ENCODE measurements around the gene C3orf85. TPM values are rescaled to one million over a fixed set of nuclear protein-coding genes. Genes with fewer than 3 reads are reported as not detected.
A peak's percentile ranks its signal among the peaks of the same experiment; 100 is the strongest.
"Not testable (repeated sequence)": the region's sequence is repeated elsewhere in the genome, so short reads cannot be mapped to it uniquely, and the experiment has no call there.

C3orf85 gene
- total RNA-seq, 1 experiment from 2014 or later = not detected

GRCh38 chr3:109132801-109133473 is 3.6 kb upstream of the C3orf85 start:
- no peaks in the 10 kb centered on the region for H3K27me3 ChIP-seq
- no peaks in the 10 kb centered on the region for H3K36me3 ChIP-seq
- DNase-seq = peak; percentile 42
- H3K4me3 ChIP-seq = no peak overlapping the region
- H3K9me3 ChIP-seq = no peaks in the 10 kb centered on the region

- H3K27me3 ChIP-seq, H3K36me3 ChIP-seq, H3K4me3 ChIP-seq, H3K9me3 ChIP-seq, DNase-seq: not testable (repeated sequence)
Observed at GRCh38 chr3:109133474-109133816, 3.1 kb upstream of the C3orf85 start.

DNA sequence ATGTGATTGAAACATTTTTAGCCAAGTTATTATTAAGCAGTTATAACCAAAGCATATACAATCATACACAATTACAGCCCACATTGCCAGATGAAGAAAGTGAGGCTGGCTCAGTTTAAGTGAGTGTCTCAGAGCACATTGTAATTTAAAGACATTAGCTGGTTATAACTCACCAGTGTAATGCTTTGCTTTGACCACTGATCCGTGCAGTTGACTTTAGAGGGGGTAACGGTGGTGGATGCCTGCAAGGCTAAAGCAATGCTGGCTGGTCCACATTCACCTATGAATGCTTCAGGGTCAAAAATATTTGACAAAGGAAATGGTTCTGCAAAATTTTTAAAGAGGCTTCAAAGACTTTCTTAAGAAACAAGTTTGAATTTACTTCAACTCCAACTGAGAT is 1.2 kb downstream of the C3orf85 start:
- Histone ChIP-seq H3K4me3 (no peak overlapping the region), H3K36me3 (no peaks in the 10 kb centered on the region), H3K9me3 (no peaks in the 10 kb centered on the region), H3K27me3 (no peaks in the 10 kb centered on the region)
- DNase-seq = no peak

DNA sequence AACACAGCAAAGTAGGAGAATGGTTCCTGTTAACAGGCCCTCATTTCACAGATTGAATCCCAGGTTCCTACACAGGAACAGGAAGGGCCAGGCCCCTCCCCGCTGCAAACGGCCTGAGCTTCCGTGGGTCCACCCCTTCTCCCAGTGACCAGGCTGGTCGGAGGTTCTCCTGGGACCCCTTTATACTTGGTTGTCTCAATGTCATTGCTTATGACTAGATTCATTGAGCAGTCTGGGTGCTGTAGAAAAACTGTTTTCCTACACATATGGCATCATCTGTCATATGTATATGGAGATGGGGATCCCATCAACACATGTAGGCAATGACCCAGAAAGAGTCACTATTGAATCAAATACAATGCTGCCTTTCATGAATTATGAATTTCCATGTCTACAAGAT is 3.8 kb downstream of the C3orf85 start:
- H3K27me3 ChIP-seq = no peaks in the 10 kb centered on the region
- no peaks in the 10 kb centered on the region for H3K9me3 ChIP-seq
- H3K4me3 ChIP-seq = no peak overlapping the region
- no peak for DNase-seq
- H3K36me3 ChIP-seq = no peaks in the 10 kb centered on the region

DNA sequence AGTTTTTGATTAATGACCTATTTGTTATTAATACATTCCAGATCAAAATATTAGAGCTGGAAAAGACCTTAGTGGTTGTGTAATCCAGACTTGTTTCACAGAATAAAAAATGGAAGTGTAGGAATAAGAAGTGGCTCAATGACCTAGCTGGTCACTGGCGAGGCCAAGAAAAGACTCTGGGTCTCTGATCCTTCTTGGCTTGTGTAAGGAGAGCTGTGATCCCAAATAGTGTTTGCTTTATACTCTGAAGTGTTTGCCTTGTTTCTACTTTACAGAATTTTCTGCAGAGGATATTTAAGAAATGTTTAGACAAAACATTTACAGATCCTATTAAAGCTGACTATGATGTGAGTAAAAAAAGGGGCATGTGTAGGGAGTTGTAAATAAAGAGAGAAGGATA is 7.1 kb downstream of the C3orf85 start:
- Histone ChIP-seq H3K27me3 (peaks cover 2% of the 10 kb centered on the region; the same call in 1 of the 2 replicates), H3K36me3 (no peaks in the 10 kb centered on the region), H3K4me3 (no peak overlapping the region), H3K9me3 (no peaks in the 10 kb centered on the region)
- DNase-seq = no peak

GRCh38 chr3:109149078-109149477 is 12.6 kb downstream of the C3orf85 start:
- Histone ChIP-seq H3K9me3 (no peaks in the 10 kb centered on the region), H3K36me3 (no peaks in the 10 kb centered on the region), H3K27me3 (peaks cover 2% of the 10 kb centered on the region; the same call in 1 of the 2 replicates), H3K4me3 (no peak overlapping the region)
- no peak for DNase-seq

- Histone ChIP-seq H3K27me3 (peaks cover 4% of the 10 kb centered on the region; the same call in 1 of the 2 replicates), H3K4me3 (no peak overlapping the region), H3K9me3 (no peaks in the 10 kb centered on the region), H3K36me3 (no peaks in the 10 kb centered on the region)
- DNase-seq = no peak
Observed at GRCh38 chr3:109152320-109152719, 15.8 kb downstream of the C3orf85 start.

DNA sequence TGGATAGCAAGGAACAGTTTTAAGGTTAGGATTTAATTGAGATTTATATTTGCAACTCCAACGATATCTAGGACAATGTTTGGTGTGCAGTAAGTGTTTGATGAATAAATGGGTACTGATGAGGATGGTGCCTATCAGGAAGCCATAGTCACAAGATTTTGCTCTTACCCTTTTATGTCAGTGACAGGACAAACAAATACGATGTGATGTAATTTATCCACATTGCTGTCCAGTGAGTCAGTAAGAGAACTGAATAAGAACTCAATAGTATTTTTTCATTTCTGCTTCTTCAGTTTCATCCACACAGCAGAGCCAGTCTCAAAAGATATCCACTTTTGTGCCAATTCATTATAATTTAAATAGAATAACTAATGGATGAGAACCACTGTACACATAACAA is 18.5 kb downstream of the C3orf85 start:
- no peak for DNase-seq
- H3K27me3 ChIP-seq = 0 out of 2 replicates have a peak, but pooled peaks cover 2% of the 10 kb centered on the region
- no peaks in the 10 kb centered on the region for H3K9me3 ChIP-seq
- H3K36me3 ChIP-seq = no peaks in the 10 kb centered on the region
- no peak overlapping the region for H3K4me3 ChIP-seq

GRCh38 chr3:109155828-109156227 is 19.3 kb downstream of the C3orf85 start:
- DNase-seq = no peak
- no peaks in the 10 kb centered on the region for H3K36me3 ChIP-seq
- no peaks in the 10 kb centered on the region for H3K9me3 ChIP-seq
- 0 out of 2 replicates have a peak, but pooled peaks cover 2% of the 10 kb centered on the region for H3K27me3 ChIP-seq
- no peak overlapping the region for H3K4me3 ChIP-seq

- Histone ChIP-seq H3K4me3 (no peak overlapping the region), H3K36me3 (no peaks in the 10 kb centered on the region), H3K27me3 (0 out of 2 replicates have a peak, but pooled peaks cover 3% of the 10 kb centered on the region), H3K9me3 (no peaks in the 10 kb centered on the region)
- DNase-seq = no peak
Observed at GRCh38 chr3:109161487-109162123, 25.1 kb downstream of the C3orf85 start.

DNA sequence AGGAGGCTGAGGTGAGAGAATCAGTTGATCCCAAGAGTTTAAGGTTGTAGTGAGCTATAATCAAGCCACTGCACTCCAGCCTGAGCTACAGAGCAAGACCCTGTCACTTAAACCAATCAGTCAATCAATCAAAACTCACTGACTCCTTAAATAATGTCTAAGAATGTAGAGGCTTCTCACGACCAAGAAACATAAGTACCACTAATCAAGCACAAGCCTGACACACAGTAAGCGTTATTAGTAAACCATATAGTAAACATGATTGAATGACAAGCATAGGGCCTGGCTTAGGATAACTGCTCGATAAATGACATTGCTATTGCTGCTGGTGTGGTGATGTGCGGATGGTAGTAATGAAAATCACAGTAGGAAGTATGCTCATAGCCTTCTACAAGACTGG is 29.4 kb downstream of the C3orf85 start:
- no peaks in the 10 kb centered on the region for H3K36me3 ChIP-seq

DNA sequence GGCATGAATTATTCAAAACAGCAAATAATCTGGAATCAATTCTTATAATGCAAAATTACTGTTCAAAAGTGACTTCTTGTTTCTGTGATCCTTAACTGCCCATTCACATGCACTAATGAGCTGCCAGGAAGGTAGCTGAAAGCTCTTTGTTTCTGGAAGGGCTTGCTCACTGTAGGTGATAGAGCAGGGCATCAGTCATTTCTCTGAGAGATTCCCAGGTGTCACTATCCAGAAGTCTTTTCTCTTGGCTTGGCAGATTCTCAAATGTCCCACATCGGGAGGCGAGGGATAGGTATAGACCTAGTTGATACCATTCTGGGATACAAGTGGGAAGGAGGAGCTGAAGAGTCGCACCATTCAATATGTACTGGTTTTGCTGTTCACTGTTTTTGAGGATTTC is 35.0 kb downstream of the C3orf85 start:
- H3K4me3 ChIP-seq = no peak overlapping the region
- H3K27me3 ChIP-seq = 0 out of 2 replicates have a peak, but pooled peaks cover 3% of the 10 kb centered on the region
- DNase-seq = no peak
- no peaks in the 10 kb centered on the region for H3K9me3 ChIP-seq
- H3K36me3 ChIP-seq = no peaks in the 10 kb centered on the region

More for the DNA sequence above, 29.4 kb downstream of the C3orf85 start:
- Histone ChIP-seq H3K9me3 (no peaks in the 10 kb centered on the region), H3K27me3 (0 out of 2 replicates have a peak, but pooled peaks cover 3% of the 10 kb centered on the region), H3K4me3 (no peak overlapping the region)
- no peak for DNase-seq

GRCh38 chr3:109175411-109175810 is 38.9 kb downstream of the C3orf85 start:
- Histone ChIP-seq H3K4me3 (no peak overlapping the region), H3K9me3 (no peaks in the 10 kb centered on the region), H3K36me3 (no peaks in the 10 kb centered on the region), H3K27me3 (0 out of 2 replicates have a peak, but pooled peaks cover 3% of the 10 kb centered on the region)
- no peak for DNase-seq

- H3K9me3 ChIP-seq = no peaks in the 10 kb centered on the region
- H3K36me3 ChIP-seq = no peaks in the 10 kb centered on the region
- H3K27me3 ChIP-seq = 0 out of 2 replicates have a peak, but pooled peaks cover 3% of the 10 kb centered on the region
- H3K4me3 ChIP-seq = no peak overlapping the region
- DNase-seq = no peak
Observed at GRCh38 chr3:109176726-109177125, 40.2 kb downstream of the C3orf85 start.

GRCh38 chr3:109177908-109178307 is 41.4 kb downstream of the C3orf85 start:
- Histone ChIP-seq H3K36me3 (no peaks in the 10 kb centered on the region), H3K4me3 (no peak overlapping the region), H3K27me3 (0 out of 2 replicates have a peak, but pooled peaks cover 3% of the 10 kb centered on the region), H3K9me3 (no peaks in the 10 kb centered on the region)
- DNase-seq = no peak

GRCh38 chr3:109178708-109179107 is 42.2 kb downstream of the C3orf85 start:
- Histone ChIP-seq H3K27me3 (no peaks in the 10 kb centered on the region), H3K4me3 (no peak overlapping the region), H3K9me3 (no peaks in the 10 kb centered on the region), H3K36me3 (no peaks in the 10 kb centered on the region)
- DNase-seq = no peak

GRCh38 chr3:109184726-109185125 is 48.2 kb downstream of the C3orf85 start:
- 0 out of 2 replicates have a peak, but pooled peaks cover 2% of the 10 kb centered on the region for H3K27me3 ChIP-seq
- no peak for DNase-seq
- no peaks in the 10 kb centered on the region for H3K9me3 ChIP-seq
- H3K36me3 ChIP-seq = no peaks in the 10 kb centered on the region
- no peak overlapping the region for H3K4me3 ChIP-seq

GRCh38 chr3:109187390-109187789 is 50.9 kb downstream of the C3orf85 start:
- no peaks in the 10 kb centered on the region for H3K9me3 ChIP-seq
- H3K4me3 ChIP-seq = no peak overlapping the region
- H3K27me3 ChIP-seq = 0 out of 2 replicates have a peak, but pooled peaks cover 2% of the 10 kb centered on the region
- H3K36me3 ChIP-seq = no peaks in the 10 kb centered on the region
- DNase-seq = no peak

Measured in MG63 (cell line).